Lung (tissue), 12 donors: ENCODE measurements around the gene PIERCE2. TPM values are rescaled to one million over a fixed set of nuclear protein-coding genes. Genes with fewer than 3 reads are reported as not detected.

Source experiments
- ATAC-seq: fragments of 200-7000 bp; cut with Tn5 transposase; one replicate; pipeline ENCODE4 v1.9.1; 2020; ENCODE audit warnings: moderate number of reproducible peaks; ENCODE audit not compliant: insufficient read depth, low FRiP score
- DNase-seq, 3 donors: peaks; one replicate each; pipeline ENCODE4 v3.0.0-alpha.2; 2013 to 2017
- H3K27ac ChIP-seq, 2 donors: one replicate each; pipeline ENCODE4 v1.5.1; 2013; ENCODE audit warnings: mild to moderate bottlenecking in 2 of 2, moderate library complexity in 2 of 2, control low read depth in 1 of 2, inconsistent platforms in 1 of 2, low read depth in 1 of 2, low read length in 1 of 2
- H3K27me3 ChIP-seq, 3 donors: one replicate each; pipeline ENCODE4 v1.5.1; 2013; ENCODE audit warnings: low read length in 2 of 3; ENCODE audit not compliant: control insufficient read depth in 3 of 3, insufficient read depth in 3 of 3
- H3K36me3 ChIP-seq, 4 donors: one replicate each; pipeline ENCODE4 v1.5.1; 2013; ENCODE audit warnings: low read length in 4 of 4, mild to moderate bottlenecking in 1 of 4, moderate library complexity in 1 of 4; ENCODE audit not compliant: control insufficient read depth in 4 of 4, insufficient read depth in 4 of 4
- H3K4me1 ChIP-seq, 5 donors: one replicate each; pipeline ENCODE4 v1.5.1; 2013; ENCODE audit warnings: low read length in 5 of 5, mild to moderate bottlenecking in 2 of 5, moderate library complexity in 1 of 5; ENCODE audit not compliant: control insufficient read depth in 5 of 5, insufficient read depth in 5 of 5
- H3K4me3 ChIP-seq: one replicate; pipeline ENCODE4 v1.5.1; 2013; ENCODE audit warnings: mild to moderate bottlenecking, control low read depth, moderate library complexity
- H3K9ac ChIP-seq, 2 donors: one replicate each; pipeline ENCODE4 v1.5.1; 2013; ENCODE audit warnings: low read length in 2 of 2, control low read depth in 1 of 2; ENCODE audit not compliant: insufficient read depth in 1 of 2
- H3K9me3 ChIP-seq, 4 donors: one replicate each; pipeline ENCODE4 v1.5.1; 2013; ENCODE audit warnings: low read length in 3 of 4, mild to moderate bottlenecking in 1 of 4, moderate library complexity in 1 of 4; ENCODE audit not compliant: control insufficient read depth in 4 of 4, insufficient read depth in 3 of 4
- CTCF ChIP-seq: IDR thresholded peaks from 2 replicates; pipeline ENCODE4 v1.5.1; 2012; ENCODE audit warnings: mild to moderate bottlenecking; ENCODE audit errors: control extremely low read depth, extremely low read depth
- WGBS, 2 donors: extraction: QIAGEN DNeasy Blood & Tissue Kit; methylation state at CpG; one replicate each; pipeline ENCODE4 v1.1.7; 2013; 5-methylcytosine and 5-hydroxymethylcytosine counted together
- polyA plus RNA-seq, 2 donors: library from polyadenylated mRNA; stranded (reverse); fragments of 200-250 nt; gene quantifications; one replicate each; pipeline ENCODE4 v1.2.1, GENCODE V29; 2013
- total RNA-seq, 2 donors: library from RNA; depleted of rRNA in 1 of 2; stranded (reverse); fragments of >200 nt in 1 of 2; gene quantifications; one replicate each; pipeline ENCODE4 v1.2.1, GENCODE V29; 2014 to 2021
- donor health status: control.
- donor health status: control.
- donor health status: Bipolar disorder and iron deficiency.
- donor health status: healthy.
- donor health status: DM: yes; HTN: yes; CAD: no.

Gene PIERCE2
- total and polyA plus RNA-seq, 4 donors: 2.8 to 10.3 (median 5.8) TPM

- Histone ChIP-seq H3K4me3 (no peak overlapping the region), H3K9ac (no peak overlapping the region), H3K27me3 (no peaks in the 10 kb centered on the region), H3K27ac (no peak overlapping the region), H3K4me1 (no peaks in the 10 kb centered on the region), H3K36me3 (peaks cover 0 to 2% (median 0%) of the 10 kb centered on the region in 4 donors), H3K9me3 (no peaks in the 10 kb centered on the region)
- ATAC-seq (no peak), DNase-seq (no peak)
- 77 to 81% methylated on average over 2 of the region's 2 CpGs for WGBS, 2 donors
- TF ChIP-seq CTCF: no peak
These were observed 60.0 kb downstream of the PIERCE2 start for GRCh38 chr15:55468321-55468720.

Other genes with a start within 250 kb of the PIERCE2 start
- gene RSL24D1, start 211.6 kb upstream of the PIERCE2 start, total RNA-seq: 100 to 1,000 TPM in 1 of 2 donors, 10 to 100 TPM in 1; 47.6 to 102 TPM
- gene RSL24D1, start 211.6 kb upstream of the PIERCE2 start, polyA plus RNA-seq: 10 to 100 TPM; 45.9 to 80.3 TPM
- 10 to 100 TPM; 55.1 to 71.7 TPM for gene RAB27A, start 118.7 kb upstream of the PIERCE2 start, total RNA-seq
- gene RAB27A, start 118.7 kb upstream of the PIERCE2 start, polyA plus RNA-seq: 10 to 100 TPM; 24.4 to 77.1 TPM
- gene PIGBOS1, start 89.4 kb upstream of the PIERCE2 start, total RNA-seq: 10 to 100 TPM; 12.9 to 17.1 TPM
- gene PIGBOS1, start 89.4 kb upstream of the PIERCE2 start, polyA plus RNA-seq: 10 to 100 TPM; 19.1 to 29.0 TPM
- 10 to 100 TPM in 1 of 2 donors, 1 to 10 TPM in 1; 9.8 to 15.3 TPM for gene PIGB, start 89.3 kb upstream of the PIERCE2 start, total RNA-seq
- 10 to 100 TPM; 10.6 to 17.0 TPM for gene PIGB, start 89.3 kb upstream of the PIERCE2 start, polyA plus RNA-seq
- 10 to 100 TPM; 60.7 to 75.0 TPM for gene CCPG1, start 136 bp upstream of the PIERCE2 start, total RNA-seq
- gene CCPG1, start 136 bp upstream of the PIERCE2 start, polyA plus RNA-seq: 10 to 100 TPM; 24.0 to 46.9 TPM
- 1 to 10 TPM; 9.1 to 9.9 TPM for gene DNAAF4, start 99.7 kb downstream of the PIERCE2 start, total RNA-seq
- 1 to 10 TPM; 5.8 to 9.8 TPM for gene DNAAF4, start 99.7 kb downstream of the PIERCE2 start, polyA plus RNA-seq
- gene PYGO1, start 179.8 kb downstream of the PIERCE2 start, total RNA-seq: 10 to 100 TPM in 1 of 2 donors, 1 to 10 TPM in 1; 7.9 to 17.9 TPM
- 1 to 10 TPM; 1.3 to 1.6 TPM for gene PYGO1, start 179.8 kb downstream of the PIERCE2 start, polyA plus RNA-seq